Measurements from ENCODE around the gene S1PR5.
"Not testable (repeated sequence)": the region's sequence is repeated elsewhere in the genome, so short reads cannot be mapped to it uniquely, and the experiment has no call there.

The S1PR5 gene

GRCh38 chr19:10517361-10517759 is at the start of gene S1PR5:
Gene S1PR5, minus strand, starts transcription at chr19:10517447. Its CDS starts 2,436 bp downstream, at chr19:10515011.
- DNase-seq (ENCODE audit: low read depth): peak; percentile 32

GRCh38 chr19:10566658-10567410 is 49.6 kb upstream of the S1PR5 start:
- DNase-seq (ENCODE audit: low read depth): no peak

- DNase-seq (ENCODE audit: low read depth): no peak
Measured at GRCh38 chr19:10566408-10566657, 49.1 kb upstream of the S1PR5 start.

- peak; percentile 98 for DNase-seq (ENCODE audit: low read depth)
Measured at GRCh38 chr19:10565567-10566407, 48.5 kb upstream of the S1PR5 start, which contains the start of gene KRI1. Gene KRI1, minus strand, starts transcription at chr19:10566010. Its CDS starts 11 bp downstream, at chr19:10565999.

GRCh38 chr19:10565028-10565566 is 47.9 kb upstream of the S1PR5 start:
- DNase-seq (ENCODE audit: low read depth): peak; percentile 54

- DNase-seq (ENCODE audit: low read depth): no peak
Measured at GRCh38 chr19:10562609-10563008, 45.4 kb upstream of the S1PR5 start.

GRCh38 chr19:10560154-10560553 is 42.9 kb upstream of the S1PR5 start:
- no peak for DNase-seq (ENCODE audit: low read depth)

GRCh38 chr19:10557603-10558197 is 40.5 kb upstream of the S1PR5 start:
- DNase-seq (ENCODE audit: low read depth): no peak

- DNase-seq (ENCODE audit: low read depth): no peak
Measured at GRCh38 chr19:10555610-10555973, 38.3 kb upstream of the S1PR5 start.

- no peak for DNase-seq (ENCODE audit: low read depth)
Measured at GRCh38 chr19:10554760-10555609, 37.7 kb upstream of the S1PR5 start.

GRCh38 chr19:10553943-10554381 is 36.7 kb upstream of the S1PR5 start:
- DNase-seq (ENCODE audit: low read depth): no peak

GRCh38 chr19:10553087-10553667 is 35.9 kb upstream of the S1PR5 start:
- no peak for DNase-seq (ENCODE audit: low read depth)

- peak; percentile 30 for DNase-seq (ENCODE audit: low read depth)
Measured at GRCh38 chr19:10552510-10553053, 35.3 kb upstream of the S1PR5 start.

GRCh38 chr19:10551698-10552301 is 34.6 kb upstream of the S1PR5 start:
- peak; percentile 53 for DNase-seq (ENCODE audit: low read depth)

GRCh38 chr19:10551006-10551405 is 33.8 kb upstream of the S1PR5 start:
- DNase-seq (ENCODE audit: low read depth): not testable (repeated sequence)

GRCh38 chr19:10550336-10550735 is 33.1 kb upstream of the S1PR5 start:
- no peak for DNase-seq (ENCODE audit: low read depth)

- no peak for DNase-seq (ENCODE audit: low read depth)
Measured at GRCh38 chr19:10549733-10550132, 32.5 kb upstream of the S1PR5 start.

GRCh38 chr19:10548746-10549276 is 31.6 kb upstream of the S1PR5 start:
- DNase-seq (ENCODE audit: low read depth): no peak

- no peak for DNase-seq (ENCODE audit: low read depth)
Measured at GRCh38 chr19:10546817-10547216, 29.6 kb upstream of the S1PR5 start.

- no peak for DNase-seq (ENCODE audit: low read depth)
Measured at GRCh38 chr19:10544753-10545251, 27.6 kb upstream of the S1PR5 start.

All from EH (cell line).